GM12801 (cell line): ENCODE results near the gene IBTK.

Experiments
- TF ChIP-seq, protein P1 (sequence below): IDR thresholded peaks from one replicate; pipeline ENCODE4 v1.5.1; 2011; ENCODE audit warnings: control low read depth; ENCODE audit not compliant: insufficient read length; ENCODE audit errors: extremely low read depth

Gene IBTK, protein sequence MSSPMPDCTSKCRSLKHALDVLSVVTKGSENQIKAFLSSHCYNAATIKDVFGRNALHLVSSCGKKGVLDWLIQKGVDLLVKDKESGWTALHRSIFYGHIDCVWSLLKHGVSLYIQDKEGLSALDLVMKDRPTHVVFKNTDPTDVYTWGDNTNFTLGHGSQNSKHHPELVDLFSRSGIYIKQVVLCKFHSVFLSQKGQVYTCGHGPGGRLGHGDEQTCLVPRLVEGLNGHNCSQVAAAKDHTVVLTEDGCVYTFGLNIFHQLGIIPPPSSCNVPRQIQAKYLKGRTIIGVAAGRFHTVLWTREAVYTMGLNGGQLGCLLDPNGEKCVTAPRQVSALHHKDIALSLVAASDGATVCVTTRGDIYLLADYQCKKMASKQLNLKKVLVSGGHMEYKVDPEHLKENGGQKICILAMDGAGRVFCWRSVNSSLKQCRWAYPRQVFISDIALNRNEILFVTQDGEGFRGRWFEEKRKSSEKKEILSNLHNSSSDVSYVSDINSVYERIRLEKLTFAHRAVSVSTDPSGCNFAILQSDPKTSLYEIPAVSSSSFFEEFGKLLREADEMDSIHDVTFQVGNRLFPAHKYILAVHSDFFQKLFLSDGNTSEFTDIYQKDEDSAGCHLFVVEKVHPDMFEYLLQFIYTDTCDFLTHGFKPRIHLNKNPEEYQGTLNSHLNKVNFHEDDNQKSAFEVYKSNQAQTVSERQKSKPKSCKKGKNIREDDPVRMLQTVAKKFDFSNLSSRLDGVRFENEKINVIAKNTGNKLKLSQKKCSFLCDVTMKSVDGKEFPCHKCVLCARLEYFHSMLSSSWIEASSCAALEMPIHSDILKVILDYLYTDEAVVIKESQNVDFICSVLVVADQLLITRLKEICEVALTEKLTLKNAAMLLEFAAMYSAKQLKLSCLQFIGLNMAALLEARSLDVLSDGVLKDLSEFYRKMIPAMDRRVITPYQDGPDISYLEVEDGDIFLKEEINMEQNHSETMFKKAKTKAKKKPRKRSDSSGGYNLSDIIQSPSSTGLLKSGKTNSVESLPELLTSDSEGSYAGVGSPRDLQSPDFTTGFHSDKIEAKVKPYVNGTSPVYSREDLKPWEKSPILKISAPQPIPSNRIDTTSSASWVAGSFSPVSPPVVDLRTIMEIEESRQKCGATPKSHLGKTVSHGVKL (N-terminal part only)

DNA sequence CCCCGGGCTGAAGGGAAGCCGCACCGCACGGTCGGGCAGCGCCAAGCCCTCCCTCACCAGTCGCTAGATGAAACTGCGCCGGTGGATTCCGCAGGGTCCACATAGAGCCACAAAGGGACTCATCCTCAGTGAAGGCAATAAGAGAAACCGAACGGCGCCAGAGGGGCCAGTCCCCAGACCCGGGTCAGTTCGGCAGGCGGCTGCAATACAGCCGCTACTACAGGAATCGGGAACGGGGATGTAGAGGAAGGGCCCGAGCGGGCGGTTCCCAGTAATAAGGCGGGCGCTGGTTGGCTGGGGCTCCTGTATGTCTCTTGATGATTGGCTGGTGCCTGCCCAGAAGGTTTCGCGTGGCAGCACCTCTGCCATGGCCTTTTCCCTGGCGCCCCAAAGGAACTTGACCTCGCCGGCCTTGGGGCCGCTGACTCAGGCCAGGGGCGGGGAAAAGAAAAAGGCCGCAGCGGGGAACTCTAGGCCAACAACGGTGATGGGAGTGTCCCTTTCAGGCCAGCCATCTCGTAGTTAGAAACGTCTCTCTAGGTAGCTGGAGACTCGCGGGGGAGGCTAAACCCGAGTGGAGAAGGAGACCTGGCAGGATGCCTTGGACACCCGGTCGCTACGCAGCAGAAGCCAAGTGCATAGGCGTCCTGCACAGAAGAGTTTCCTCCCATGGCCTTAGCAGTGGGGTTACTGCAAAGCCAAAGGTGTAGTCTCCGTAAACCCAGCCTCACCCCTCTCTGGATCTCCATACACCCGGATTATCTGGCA, at the start of gene IBTK:
TSS of gene IBTK (minus strand) at position 240 of the 768 bp plus-strand sequence. CDS start 7,258 bp downstream, outside the sequence.
- TF ChIP-seq, protein P1, sequence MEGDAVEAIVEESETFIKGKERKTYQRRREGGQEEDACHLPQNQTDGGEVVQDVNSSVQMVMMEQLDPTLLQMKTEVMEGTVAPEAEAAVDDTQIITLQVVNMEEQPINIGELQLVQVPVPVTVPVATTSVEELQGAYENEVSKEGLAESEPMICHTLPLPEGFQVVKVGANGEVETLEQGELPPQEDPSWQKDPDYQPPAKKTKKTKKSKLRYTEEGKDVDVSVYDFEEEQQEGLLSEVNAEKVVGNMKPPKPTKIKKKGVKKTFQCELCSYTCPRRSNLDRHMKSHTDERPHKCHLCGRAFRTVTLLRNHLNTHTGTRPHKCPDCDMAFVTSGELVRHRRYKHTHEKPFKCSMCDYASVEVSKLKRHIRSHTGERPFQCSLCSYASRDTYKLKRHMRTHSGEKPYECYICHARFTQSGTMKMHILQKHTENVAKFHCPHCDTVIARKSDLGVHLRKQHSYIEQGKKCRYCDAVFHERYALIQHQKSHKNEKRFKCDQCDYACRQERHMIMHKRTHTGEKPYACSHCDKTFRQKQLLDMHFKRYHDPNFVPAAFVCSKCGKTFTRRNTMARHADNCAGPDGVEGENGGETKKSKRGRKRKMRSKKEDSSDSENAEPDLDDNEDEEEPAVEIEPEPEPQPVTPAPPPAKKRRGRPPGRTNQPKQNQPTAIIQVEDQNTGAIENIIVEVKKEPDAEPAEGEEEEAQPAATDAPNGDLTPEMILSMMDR = no peak

DNA sequence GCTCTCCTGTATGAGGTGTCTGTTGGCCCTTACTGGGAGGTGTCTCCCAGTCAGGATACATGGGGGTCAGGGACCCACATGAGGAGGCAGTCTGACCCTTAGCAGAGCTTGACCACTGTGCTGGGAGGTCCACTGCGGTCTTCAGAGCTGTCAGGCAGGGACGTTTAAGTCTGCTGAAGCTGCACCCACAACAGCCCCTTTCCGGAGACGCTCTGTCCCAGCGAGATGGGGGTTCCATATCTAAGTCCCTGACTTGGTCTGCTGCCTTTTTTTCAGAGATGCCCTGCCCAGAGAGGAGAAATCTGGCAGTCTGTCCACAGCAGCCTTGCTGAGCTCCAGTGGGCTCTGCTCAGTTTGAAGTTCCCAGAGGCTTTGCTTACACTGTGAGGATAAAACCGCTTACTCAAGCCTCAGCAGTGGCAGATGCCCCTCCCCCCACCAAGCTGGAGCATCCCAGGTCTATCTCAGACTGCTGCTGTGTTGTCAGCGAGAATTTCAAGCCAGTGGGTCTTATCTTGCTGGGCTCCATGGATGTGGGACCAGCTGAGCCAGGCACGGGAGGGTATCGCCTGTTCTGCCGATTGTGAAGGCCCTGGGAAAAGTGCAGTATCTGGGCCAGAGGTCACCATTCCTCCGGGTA, 36.3 kb upstream of the IBTK start:
- TF ChIP-seq, protein P1 = no peak

DNA sequence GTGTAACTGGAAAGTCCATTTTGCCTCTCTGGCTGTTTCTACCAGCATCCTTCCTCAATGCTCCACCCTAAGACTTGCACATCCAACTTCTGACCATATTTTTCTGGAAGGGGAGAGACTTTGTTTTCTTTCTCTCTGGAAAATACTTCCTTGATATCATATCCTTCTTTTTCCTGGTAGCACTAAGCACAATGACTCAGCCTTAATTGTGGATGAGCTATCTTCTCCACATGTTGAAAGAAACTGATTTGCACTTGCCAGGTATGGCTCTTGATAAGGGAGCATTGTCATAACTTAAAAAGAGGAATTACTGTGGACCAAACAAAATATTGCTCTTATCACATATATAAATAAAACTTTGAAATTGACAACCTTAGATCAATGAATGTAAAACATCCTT, 30.1 kb upstream of the IBTK start:
- TF ChIP-seq, protein P1 = no peak

DNA sequence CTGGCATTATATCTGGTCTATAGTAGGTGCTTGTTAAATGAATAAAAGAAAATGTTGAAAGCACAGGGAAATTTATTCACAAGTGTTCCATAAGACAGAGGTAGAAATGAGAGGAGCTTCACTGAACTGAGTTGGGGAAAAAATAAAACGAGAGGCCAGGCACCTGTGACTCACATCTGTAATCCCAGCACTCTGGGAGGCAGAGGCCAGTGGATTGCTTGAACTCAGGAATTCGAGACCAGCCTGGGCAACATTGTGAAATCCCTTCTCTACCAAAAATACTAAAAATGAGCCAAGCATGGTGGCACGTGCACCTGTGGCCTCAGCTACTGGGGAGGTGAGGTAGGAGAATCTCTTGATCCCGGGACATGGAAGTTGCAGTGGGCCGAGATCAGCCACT, 28.1 kb upstream of the IBTK start:
- TF ChIP-seq, protein P1 = no peak

DNA sequence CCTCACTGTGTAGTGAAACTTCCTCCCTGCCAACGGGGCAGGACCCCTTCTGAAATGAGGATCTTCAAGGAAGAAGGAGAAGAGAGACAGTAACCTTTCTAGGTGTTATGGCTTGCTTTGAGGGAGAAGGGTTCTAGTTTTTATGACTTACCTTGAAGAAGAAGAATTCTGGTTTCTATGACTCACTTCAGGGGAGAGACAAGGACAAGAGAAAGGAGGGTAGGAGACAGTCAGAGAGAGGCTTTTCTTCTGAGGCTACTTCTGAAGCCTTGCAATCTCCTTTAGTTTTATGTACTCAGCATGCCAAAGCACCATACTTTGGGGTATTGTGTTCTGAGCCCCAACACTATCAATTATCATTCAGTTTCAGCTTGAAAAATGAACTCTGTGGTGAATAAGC, 25.8 kb upstream of the IBTK start:
- TF ChIP-seq, protein P1 = no peak

DNA sequence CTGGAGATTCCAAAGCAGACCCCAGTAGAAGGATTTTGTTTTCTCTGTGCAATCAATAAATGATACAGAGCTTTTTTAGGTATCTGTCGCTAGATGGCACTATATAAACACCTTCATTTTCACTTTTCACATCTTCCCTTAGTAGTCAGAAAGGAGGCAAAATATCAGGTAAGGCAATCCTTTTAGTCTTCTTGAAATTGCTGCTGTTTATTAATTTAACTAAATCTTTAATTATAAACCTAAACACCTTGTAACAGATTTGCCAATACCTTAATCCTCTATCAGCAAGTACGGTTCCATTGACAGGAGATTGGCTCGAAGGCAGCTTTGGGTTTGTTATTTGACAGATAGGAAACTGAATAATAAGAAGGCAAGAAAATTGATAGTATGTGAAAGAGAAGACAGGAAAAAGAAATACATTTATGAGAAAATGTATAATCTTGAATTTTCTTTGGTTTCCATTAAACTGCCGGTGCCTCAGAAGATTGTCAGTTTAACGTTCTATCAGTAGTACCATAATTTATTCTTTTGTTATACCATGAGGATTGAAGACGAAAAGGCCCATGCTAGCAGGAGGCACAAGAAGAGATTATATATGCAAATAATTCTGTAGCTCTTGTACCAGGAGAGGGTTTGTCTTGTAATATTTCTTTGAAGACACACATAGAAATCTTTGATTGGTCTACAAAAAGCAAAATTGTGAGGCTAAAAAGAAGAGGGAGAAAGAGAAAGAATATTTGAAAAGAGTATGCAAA, 23.5 kb upstream of the IBTK start:
- TF ChIP-seq, protein P1 = no peak
